HEK293 (cell line): Measurements from ENCODE around the gene PRMT5.

Experiments used
- AEBP2 ChIP-seq: fragments of 450-650 bp; formaldehyde crosslinking; IDR thresholded peaks from 2 replicates; pipeline ENCODE4 v1.5.1; 2016; ENCODE audit warnings: missing biosample characterization, missing genetic modification characterization, borderline replicate concordance
- GLIS1 ChIP-seq: fragments of 450-650 bp; formaldehyde crosslinking; IDR thresholded peaks from 2 replicates; pipeline ENCODE4 v1.5.1; 2016; ENCODE audit warnings: missing biosample characterization, missing genetic modification characterization
- GLIS2 ChIP-seq: fragments of 450-650 bp; formaldehyde crosslinking; IDR thresholded peaks from 2 replicates; pipeline ENCODE4 v1.5.1; 2016; ENCODE audit warnings: missing biosample characterization, missing genetic modification characterization
- IKZF3 ChIP-seq: fragments of 450-650 bp; IDR thresholded peaks from 2 replicates; pipeline ENCODE4 v1.5.0; 2018; ENCODE audit warnings: missing biosample characterization, mild to moderate bottlenecking, missing genetic modification characterization, moderate library complexity
- KLF7 ChIP-seq: fragments of 450-650 bp; formaldehyde crosslinking; IDR thresholded peaks from 2 replicates; pipeline ENCODE4 v1.5.1; 2016; ENCODE audit warnings: missing biosample characterization, missing genetic modification characterization, borderline replicate concordance
- KLF8 ChIP-seq: fragments of 450-650 bp; formaldehyde crosslinking; IDR thresholded peaks from 2 replicates; pipeline ENCODE4 v1.5.1; 2016; ENCODE audit warnings: missing biosample characterization, missing genetic modification characterization
- KLF9 ChIP-seq: fragments of 450-650 bp; formaldehyde crosslinking; IDR thresholded peaks from 2 replicates; pipeline ENCODE4 v1.5.1; 2016; ENCODE audit warnings: missing biosample characterization, missing genetic modification characterization, low read depth
- OVOL3 ChIP-seq: fragments of 450-650 bp; formaldehyde crosslinking; IDR thresholded peaks from 2 replicates; pipeline ENCODE4 v1.5.1; 2016; ENCODE audit warnings: missing biosample characterization, missing genetic modification characterization
- PRDM1 ChIP-seq: fragments of 450-650 bp; formaldehyde crosslinking; IDR thresholded peaks from 2 replicates; pipeline ENCODE4; 2016; ENCODE audit warnings: missing biosample characterization, missing genetic modification characterization
- PRDM6 ChIP-seq: fragments of 450-650 bp; formaldehyde crosslinking; IDR thresholded peaks from 2 replicates; pipeline ENCODE4 v1.5.1; 2017; ENCODE audit warnings: missing biosample characterization, missing genetic modification characterization
- SP3 ChIP-seq: fragments of 450-650 bp; formaldehyde crosslinking; IDR thresholded peaks from 2 replicates; pipeline ENCODE4 v1.5.1; 2016; ENCODE audit warnings: missing biosample characterization, missing genetic modification characterization
- SP7 ChIP-seq: fragments of 450-650 bp; formaldehyde crosslinking; IDR thresholded peaks from 2 replicates; pipeline ENCODE4 v1.5.1; 2016; ENCODE audit warnings: missing biosample characterization, missing genetic modification characterization
- ZBTB21 ChIP-seq: fragments of 450-650 bp; formaldehyde crosslinking; IDR thresholded peaks from 2 replicates; pipeline ENCODE4 v1.5.1; 2017; ENCODE audit warnings: missing biosample characterization, missing genetic modification characterization
- ZBTB48 ChIP-seq: fragments of 450-650 bp; formaldehyde crosslinking; IDR thresholded peaks from 2 replicates; pipeline ENCODE4 v1.5.1; 2016; ENCODE audit warnings: missing biosample characterization, missing genetic modification characterization
- ZBTB49 ChIP-seq: fragments of 450-650 bp; formaldehyde crosslinking; IDR thresholded peaks from 2 replicates; pipeline ENCODE4 v1.5.1; 2016; ENCODE audit warnings: missing biosample characterization, missing genetic modification characterization, low read depth
- ZEB2 ChIP-seq: fragments of 450-650 bp; formaldehyde crosslinking; IDR thresholded peaks from 2 replicates; pipeline ENCODE4 v1.5.1; 2016; ENCODE audit warnings: missing biosample characterization, missing genetic modification characterization
- ZNF10 ChIP-seq: fragments of 450-650 bp; formaldehyde crosslinking; IDR thresholded peaks from 2 replicates; pipeline ENCODE4 v1.5.1; 2017; ENCODE audit warnings: missing biosample characterization, missing genetic modification characterization
- ZNF121 ChIP-seq: fragments of 450-650 bp; formaldehyde crosslinking; IDR thresholded peaks from 2 replicates; pipeline ENCODE4 v1.5.1; 2016; ENCODE audit warnings: missing biosample characterization, missing genetic modification characterization
- ZNF155 ChIP-seq: fragments of 450-650 bp; formaldehyde crosslinking; IDR thresholded peaks from 2 replicates; pipeline ENCODE4 v1.5.1; 2016; ENCODE audit warnings: missing biosample characterization, missing genetic modification characterization
- ZNF223 ChIP-seq: fragments of 450-650 bp; formaldehyde crosslinking; IDR thresholded peaks from 2 replicates; pipeline ENCODE4 v1.5.1; 2016; ENCODE audit warnings: missing biosample characterization, missing genetic modification characterization
- ZNF280C ChIP-seq: fragments of 450-650 bp; formaldehyde crosslinking; IDR thresholded peaks from 2 replicates; pipeline ENCODE4 v1.5.1; 2016; ENCODE audit warnings: missing biosample characterization, missing genetic modification characterization
- ZNF292 ChIP-seq: fragments of 450-650 bp; formaldehyde crosslinking; IDR thresholded peaks from 2 replicates; pipeline ENCODE4 v1.5.1; 2016; ENCODE audit warnings: low read depth, missing biosample characterization, missing genetic modification characterization, borderline replicate concordance
- ZNF391 ChIP-seq: fragments of 450-650 bp; formaldehyde crosslinking; IDR thresholded peaks from 2 replicates; pipeline ENCODE4 v1.5.1; 2016; ENCODE audit warnings: low read depth, missing biosample characterization, missing genetic modification characterization, borderline replicate concordance
- ZNF394 ChIP-seq: fragments of 450-650 bp; formaldehyde crosslinking; IDR thresholded peaks from 2 replicates; pipeline ENCODE4 v1.5.1; 2016; ENCODE audit warnings: missing biosample characterization, missing genetic modification characterization, mild to moderate bottlenecking, moderate library complexity, borderline replicate concordance
- ZNF423 ChIP-seq: fragments of 450-650 bp; formaldehyde crosslinking; IDR thresholded peaks from 2 replicates; pipeline ENCODE4 v1.5.1; 2016; ENCODE audit warnings: missing biosample characterization, missing genetic modification characterization
- ZNF433 ChIP-seq: fragments of 450-650 bp; formaldehyde crosslinking; IDR thresholded peaks from 2 replicates; pipeline ENCODE4 v1.5.1; 2016; ENCODE audit warnings: missing biosample characterization, missing genetic modification characterization, low read depth
- ZNF48 ChIP-seq: fragments of 450-650 bp; formaldehyde crosslinking; IDR thresholded peaks from 2 replicates; pipeline ENCODE4 v1.5.1; 2016; ENCODE audit warnings: missing biosample characterization, missing genetic modification characterization
- ZNF521 ChIP-seq: fragments of 450-650 bp; formaldehyde crosslinking; IDR thresholded peaks from 2 replicates; pipeline ENCODE4 v1.5.1; 2017; ENCODE audit warnings: missing biosample characterization, mild to moderate bottlenecking, missing genetic modification characterization
- ZNF529 ChIP-seq: fragments of 450-650 bp; formaldehyde crosslinking; IDR thresholded peaks from 2 replicates; pipeline ENCODE4 v1.5.1; 2017; ENCODE audit warnings: missing genetic modification characterization, missing biosample characterization; ENCODE audit not compliant: insufficient replicate concordance
- ZNF548 ChIP-seq: fragments of 450-650 bp; formaldehyde crosslinking; IDR thresholded peaks from 2 replicates; pipeline ENCODE4 v1.5.1; 2016; ENCODE audit warnings: missing biosample characterization, missing genetic modification characterization
- ZNF600 ChIP-seq: fragments of 450-650 bp; formaldehyde crosslinking; IDR thresholded peaks from 2 replicates; pipeline ENCODE4 v1.5.1; 2016; ENCODE audit warnings: missing biosample characterization, missing genetic modification characterization
- ZNF629 ChIP-seq: fragments of 450-650 bp; formaldehyde crosslinking; IDR thresholded peaks from 2 replicates; pipeline ENCODE4 v1.5.1; 2017; ENCODE audit warnings: missing biosample characterization, missing genetic modification characterization
- ZNF658 ChIP-seq: fragments of 450-650 bp; formaldehyde crosslinking; IDR thresholded peaks from 2 replicates; pipeline ENCODE4; 2016; ENCODE audit warnings: missing biosample characterization, missing genetic modification characterization
- ZNF747 ChIP-seq: fragments of 450-650 bp; formaldehyde crosslinking; IDR thresholded peaks from 2 replicates; pipeline ENCODE4 v1.5.1; 2016; ENCODE audit warnings: missing biosample characterization, missing genetic modification characterization
- ZNF776 ChIP-seq: fragments of 450-650 bp; formaldehyde crosslinking; IDR thresholded peaks from 2 replicates; pipeline ENCODE4 v1.5.0; 2017; ENCODE audit warnings: missing biosample characterization, missing genetic modification characterization, borderline replicate concordance

Gene PRMT5

GRCh38 chr14:22977684-22978486, 48.7 kb upstream of the PRMT5 start (continued):
- TF ChIP-seq ZNF155 (tag by site-specific recombination) (no peak), ZNF776 (no peak), ZNF521 (tag by site-specific recombination) (no peak), GLIS2 (tag by site-specific recombination) (peak; percentile 71), GLIS1 (tag by site-specific recombination) (peak; percentile 78), KLF7 (tag by site-specific recombination) (no peak), ZEB2 (tag by site-specific recombination) (0 out of 2 replicates have a peak, but pooled peaks have one; percentile 37), ZNF394 (tag by site-specific recombination) (no peak), IKZF3 (tag by site-specific recombination) (no peak), ZNF280C (tag by site-specific recombination) (no peak), ZNF391 (tag by site-specific recombination) (no peak), ZNF48 (tag by site-specific recombination) (no peak), ZNF548 (tag by site-specific recombination) (no peak), ZNF658 (tag by site-specific recombination) (no peak), KLF9 (tag by site-specific recombination) (no peak), ZBTB48 (tag by site-specific recombination) (no peak), ZNF747 (no peak), PRDM6 (no peak), ZNF423 (no peak), ZNF600 (no peak), ZNF629 (peak; percentile 41), ZNF223 (tag by site-specific recombination) (no peak), ZNF10 (0 out of 2 replicates have a peak, but pooled peaks have one; percentile 32), ZNF433 (no peak), ZNF292 (tag by site-specific recombination) (no peak), PRDM1 (no peak), ZNF529 (tag by site-specific recombination) (no peak), KLF8 (tag by site-specific recombination) (0 out of 2 replicates have a peak, but pooled peaks have one; percentile 50), ZNF121 (tag by site-specific recombination) (no peak), SP7 (tag by site-specific recombination) (peak; percentile 66), AEBP2 (tag by site-specific recombination) (no peak), SP3 (tag by site-specific recombination) (no peak), ZBTB49 (tag by site-specific recombination) (no peak), ZBTB21 (tag by site-specific recombination) (no peak), OVOL3 (tag by site-specific recombination) (no peak)
